Measurements from ENCODE around the gene RCAN2.

GRCh38 chr6:46539866-46540265 is 48.6 kb upstream of the RCAN2 start:
- TF ChIP-seq CTCF (IDR thresholded peaks at IDR 0.05), result no peak
- TF ChIP-seq POLR2AphosphoS5 (IDR thresholded peaks at IDR 0.05), result no peak
- TF ChIP-seq POLR2A (IDR thresholded peaks at IDR 0.05; ENCODE audit: low read depth), result no peak

All from esophagus muscularis mucosa (tissue), 3 donors.